Left renal cortex interstitium (tissue), 4 donors: Measurements from ENCODE around the gene PCNT. TPM values are rescaled to one million over a fixed set of nuclear protein-coding genes. Genes with fewer than 3 reads are reported as not detected.
"Not testable (repeated sequence)": the region's sequence is repeated elsewhere in the genome, so short reads cannot be mapped to it uniquely, and the experiment has no call there.

Experiments
- DNase-seq, 4 donors: peaks; one replicate each; pipeline ENCODE4 v3.0.0-alpha.2; 2013; ENCODE audit warnings: low read depth in 4 of 4, low spot score in 2 of 4, missing footprints in 1 of 4
- polyA plus RNA-seq, 4 donors: library from polyadenylated mRNA; unstranded; fragments of 120-200 nt; gene quantifications; one replicate each; pipeline ENCODE4 v1.2.1, GENCODE V29; 2013; ENCODE audit not compliant: insufficient read length in 4 of 4

PCNT gene
- polyA plus RNA-seq, 4 donors = 25.6 to 46.3 (median 35.3) TPM

DNA sequence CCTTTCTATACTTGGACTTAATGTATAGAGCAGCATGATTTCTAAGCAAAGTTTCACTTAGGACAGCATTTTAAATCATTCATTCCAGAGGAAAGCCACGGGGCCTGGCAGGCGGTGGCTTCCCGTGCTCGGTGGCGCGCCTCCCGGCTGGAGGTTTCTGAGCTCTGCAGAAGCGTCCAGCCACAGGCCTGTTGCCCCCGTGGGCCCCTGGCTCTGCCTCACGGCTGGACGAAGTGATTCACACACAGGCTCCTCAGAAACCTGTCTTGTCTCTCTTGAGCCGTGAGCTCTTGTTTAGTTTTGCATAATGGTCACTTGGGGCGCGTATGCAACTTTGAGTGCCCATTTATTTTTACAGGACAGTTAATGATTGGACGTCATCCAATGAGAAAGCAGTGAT is 112.7 kb downstream of the PCNT start:
- no peak for DNase-seq

- no peak for DNase-seq
Observed at GRCh38 chr21:46437096-46437498, 113.1 kb downstream of the PCNT start.

GRCh38 chr21:46437511-46437910 is 113.6 kb downstream of the PCNT start:
- no peak for DNase-seq

DNA sequence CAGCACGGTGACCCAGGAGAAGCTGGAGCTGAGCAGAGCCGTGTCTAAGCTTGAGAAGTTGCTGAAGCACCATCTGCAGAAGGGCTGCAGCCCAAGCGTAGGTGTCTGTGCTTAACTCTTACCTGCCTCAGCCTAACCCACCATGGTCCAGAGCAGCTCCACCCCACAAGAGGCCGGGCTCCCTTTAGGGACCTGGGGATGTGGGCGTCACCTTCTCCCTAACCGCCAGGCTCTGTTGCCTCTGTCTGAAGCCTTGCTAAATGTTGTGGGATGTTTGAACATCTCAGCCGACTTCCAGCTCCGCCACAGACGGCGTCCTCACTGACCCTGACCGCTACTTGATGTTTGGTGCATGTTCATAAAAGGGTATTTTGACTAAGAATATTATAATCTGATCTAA is 114.3 kb downstream of the PCNT start:
- DNase-seq = no peak

DNA sequence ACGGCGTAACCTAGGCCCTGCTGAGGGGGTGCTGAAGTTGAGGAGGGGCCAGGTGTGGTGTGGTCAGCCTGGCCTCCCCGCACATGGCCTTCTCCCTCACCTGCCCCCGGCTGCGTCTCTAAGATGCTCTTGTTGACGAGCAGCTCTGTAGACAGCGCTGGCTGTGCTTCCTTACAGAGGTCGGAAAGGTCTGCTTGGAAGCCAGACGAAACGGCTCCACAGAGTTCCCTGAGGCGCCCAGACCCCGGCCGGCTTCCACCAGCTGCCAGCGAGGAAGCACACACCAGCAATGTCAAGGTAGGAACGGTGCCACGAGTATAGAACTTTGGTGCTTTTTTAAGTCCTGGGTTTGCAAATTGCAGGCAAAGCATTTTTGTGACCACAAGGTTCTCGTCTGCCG is 116.0 kb downstream of the PCNT start:
- DNase-seq = no peak

GRCh38 chr21:46441331-46441730 is 117.4 kb downstream of the PCNT start:
- no peak for DNase-seq

DNA sequence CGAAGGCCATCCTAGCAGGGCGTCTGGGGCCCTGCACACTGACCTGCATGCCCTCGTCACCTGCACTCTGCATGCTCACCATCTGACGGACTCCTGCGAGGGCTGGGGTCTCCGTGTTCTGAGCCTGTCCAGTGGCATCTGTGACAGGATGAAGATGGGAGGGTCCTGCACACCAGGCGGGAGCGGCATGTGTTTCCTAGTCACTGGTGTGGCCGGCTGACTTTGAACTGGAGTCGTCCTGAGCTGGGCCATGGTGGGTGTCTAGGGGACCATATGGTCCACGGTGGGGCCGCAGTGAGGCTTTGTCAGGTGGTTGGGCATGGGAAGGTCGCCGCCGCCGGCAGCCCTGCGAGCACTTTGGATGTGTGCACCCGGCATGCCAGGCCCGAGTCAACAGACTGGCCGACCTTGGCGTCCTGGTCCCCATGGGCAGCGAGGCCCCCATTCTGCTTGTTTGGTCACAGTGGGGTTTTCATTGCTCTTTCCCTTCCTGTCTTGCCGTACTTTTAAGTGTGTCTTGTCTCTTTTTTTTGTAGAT is 118.1 kb downstream of the PCNT start:
- no peak for DNase-seq

- DNase-seq = no peak
Observed at GRCh38 chr21:46442938-46443337, 119.0 kb downstream of the PCNT start.

- DNase-seq = no peak
Observed at GRCh38 chr21:46443910-46444309, 120.0 kb downstream of the PCNT start.

GRCh38 chr21:46448108-46448507 is 124.2 kb downstream of the PCNT start:
- DNase-seq = no peak

GRCh38 chr21:46448855-46449254 is 124.9 kb downstream of the PCNT start:
- DNase-seq = not testable (repeated sequence)

DNA sequence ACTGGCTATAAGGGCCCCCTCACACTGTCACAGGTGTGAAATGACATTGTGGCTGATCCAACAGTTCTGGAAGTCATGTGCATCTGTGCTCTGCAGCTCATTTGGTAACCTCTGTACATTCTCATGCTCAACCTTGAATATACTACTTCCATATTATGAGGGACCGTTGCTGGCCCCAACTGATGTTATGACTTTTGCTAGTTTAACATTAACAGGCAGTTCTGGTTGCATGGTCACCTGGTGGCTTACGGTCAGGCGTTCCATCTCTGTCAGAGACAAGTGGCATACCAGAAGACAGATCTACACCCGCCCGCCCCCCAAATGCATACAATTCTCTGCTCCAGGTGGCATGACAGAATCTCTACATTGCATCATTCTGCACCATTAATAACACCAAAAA is 128.8 kb downstream of the PCNT start:
- DNase-seq = no peak

DNA sequence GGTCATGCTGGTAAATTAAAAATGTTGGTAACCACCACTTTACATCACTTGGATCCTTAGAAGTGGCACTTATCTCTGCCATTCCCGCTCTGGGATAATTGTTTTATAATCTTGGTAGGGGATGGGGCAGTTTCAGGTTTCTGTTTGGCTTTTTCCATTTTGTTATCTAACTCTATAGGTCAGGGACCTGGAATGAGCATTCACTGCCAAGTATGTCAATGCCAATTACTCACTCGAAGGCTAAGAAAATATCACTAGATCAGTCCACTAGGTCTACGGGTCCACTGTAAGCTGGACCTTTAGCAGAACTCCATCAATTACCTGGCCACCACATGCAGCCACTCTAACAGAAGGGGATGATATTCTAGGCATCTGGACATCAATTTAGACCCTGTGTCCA is 130.2 kb downstream of the PCNT start:
- DNase-seq = no peak

GRCh38 chr21:46454634-46455390 is 130.9 kb downstream of the PCNT start:
- DNase-seq = no peak

DNA sequence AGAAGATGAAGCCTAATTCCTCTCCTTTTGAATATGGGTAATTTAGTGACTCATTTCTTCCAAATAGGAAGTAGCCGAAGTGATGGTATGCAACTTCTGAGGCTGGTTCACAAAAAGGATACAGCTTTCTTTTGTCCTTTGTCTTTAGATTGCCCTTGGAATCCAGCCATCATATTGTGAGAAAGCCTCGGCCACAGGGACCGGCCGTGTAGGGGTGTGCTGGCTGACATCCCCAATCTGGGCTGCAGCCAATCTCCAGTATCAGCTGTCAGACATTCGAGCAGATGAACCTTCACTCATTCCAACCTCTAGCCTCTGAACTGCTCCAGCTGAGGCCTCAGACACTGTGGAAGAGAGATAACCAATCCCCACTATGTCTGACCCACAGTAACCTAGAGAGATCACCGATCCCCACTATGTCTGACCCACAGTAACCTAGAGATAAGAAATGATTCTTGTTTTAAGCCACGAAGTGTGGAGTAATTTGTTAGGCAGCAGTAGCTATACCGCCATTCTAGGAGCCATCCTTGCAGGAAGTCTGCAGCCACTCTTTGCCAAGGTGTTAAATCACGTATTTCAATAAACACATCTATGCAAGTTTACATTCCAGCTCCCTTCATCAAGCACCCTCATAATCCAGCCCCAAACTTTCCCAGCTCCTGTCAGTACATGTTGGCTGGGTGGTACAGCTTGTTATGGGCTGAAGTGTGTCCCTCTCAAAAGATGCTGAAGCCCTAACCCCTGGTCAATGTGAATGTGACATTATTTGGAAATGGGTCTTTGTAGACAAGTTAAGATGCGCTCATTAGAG is 131.8 kb downstream of the PCNT start:
- no peak for DNase-seq

DNA sequence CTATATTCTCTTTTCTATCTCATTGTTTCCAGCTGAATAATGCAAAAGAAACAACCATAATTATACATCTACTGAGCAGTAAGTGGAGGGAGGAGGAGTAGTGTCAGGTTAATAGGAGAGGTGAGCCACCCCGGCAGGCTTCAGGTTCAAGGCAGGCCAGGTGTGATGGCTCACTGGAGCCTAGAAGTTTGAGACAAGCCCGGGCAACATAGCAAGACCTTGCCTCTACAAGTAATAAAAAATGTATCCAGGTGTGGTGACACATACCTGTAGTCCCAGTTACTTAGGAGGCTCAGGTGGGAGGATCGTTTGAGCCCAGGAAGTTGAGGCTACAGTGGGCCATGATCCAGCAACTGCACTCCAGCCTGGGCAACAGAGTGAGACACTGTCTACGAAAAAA is 132.8 kb downstream of the PCNT start:
- no peak for DNase-seq

DNA sequence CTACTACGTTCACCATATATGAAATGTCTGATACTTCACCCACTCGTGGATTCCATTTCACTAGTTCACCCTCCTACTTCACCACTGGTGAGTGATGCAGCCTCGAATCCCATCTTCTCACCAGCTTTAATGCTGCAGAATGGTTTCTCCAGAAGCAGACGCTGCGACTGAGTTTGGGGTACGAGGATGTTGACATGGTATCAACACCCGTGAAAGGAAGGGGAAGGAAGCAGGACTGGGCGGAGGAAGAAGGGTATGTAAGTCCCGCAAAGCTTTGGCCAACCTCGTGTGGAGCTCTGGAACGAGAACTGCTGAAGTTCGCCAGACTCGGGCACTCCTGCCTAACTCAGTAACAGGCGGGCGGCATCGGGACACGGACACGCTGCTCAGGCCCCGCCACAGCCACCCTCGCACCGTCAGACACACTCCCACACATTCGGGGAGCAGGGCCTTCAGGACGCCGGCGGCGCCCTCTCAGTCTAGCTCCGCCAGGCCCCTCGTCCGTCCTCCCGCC is 133.9 kb downstream of the PCNT start:
- peak in 2 of 4 donors; percentile 13 to 28 for DNase-seq

- peak; percentile 78 to 94 (median 88) for DNase-seq
Observed at GRCh38 chr21:46458315-46459023, 134.5 kb downstream of the PCNT start, which contains the start of gene DIP2A. DIP2A (plus strand) TSS chr21:46458891; CDS start chr21:46459132, 241 bp downstream.

DNA sequence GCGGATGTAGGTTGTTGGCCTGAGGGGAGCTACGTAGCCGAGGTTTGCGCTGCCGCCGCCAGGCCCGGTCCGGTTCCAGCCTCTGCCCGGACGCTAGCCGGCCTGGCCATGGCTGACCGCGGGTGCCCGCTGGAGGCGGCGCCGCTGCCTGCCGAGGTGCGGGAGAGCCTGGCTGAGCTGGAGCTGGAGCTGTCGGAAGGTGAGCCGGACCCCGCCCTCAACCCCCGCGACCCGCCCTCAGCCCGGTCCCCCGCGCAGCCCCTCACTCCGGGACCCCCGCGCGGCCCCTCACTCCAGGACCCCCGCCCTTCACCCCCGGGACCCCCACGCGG is 135.0 kb downstream of the PCNT start:
- no peak for DNase-seq

DNA sequence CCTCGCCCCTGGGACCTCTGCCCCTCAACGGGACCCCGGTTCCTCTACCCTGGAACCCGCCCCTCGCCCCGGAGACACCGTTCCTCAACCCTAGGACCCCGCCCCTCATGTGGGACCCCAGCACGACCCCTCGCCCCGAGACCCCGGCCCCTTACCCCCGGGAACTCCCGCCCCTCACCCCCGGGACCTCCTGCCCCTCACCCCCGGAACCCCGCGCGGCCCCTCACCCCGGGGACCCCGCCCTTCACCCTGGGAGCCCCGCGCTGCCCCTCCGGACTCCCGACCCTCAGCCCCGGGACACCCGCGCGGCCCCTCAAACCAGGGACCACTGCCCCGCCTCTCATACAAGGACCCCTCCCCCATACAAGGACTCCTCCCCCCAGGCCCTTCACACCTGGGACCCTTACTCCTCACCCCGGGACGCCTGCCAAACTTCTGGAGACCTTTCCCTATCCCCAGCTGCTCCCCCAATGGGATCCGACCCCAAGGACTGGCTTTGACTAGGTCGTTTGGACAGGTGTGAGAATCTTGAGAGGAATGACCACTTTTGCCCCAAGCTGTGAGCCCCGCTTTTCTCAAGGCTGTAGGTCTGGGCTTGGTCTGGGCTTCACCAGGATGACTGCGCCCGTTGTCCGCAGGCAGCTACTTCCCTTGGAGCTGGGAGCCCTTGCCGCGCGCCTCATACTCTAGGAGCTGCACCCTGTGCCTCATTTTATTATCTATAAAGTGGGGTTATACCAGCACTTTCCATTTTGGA is 135.6 kb downstream of the PCNT start:
- DNase-seq = no peak
